A549 (cell line): Measurements from ENCODE around the gene MRPL2. TPM values are rescaled to one million over a fixed set of nuclear protein-coding genes. Genes with fewer than 3 reads are reported as not detected.

Experiments
- ATAC-seq, 2 experiments: fragments of 200-7000 bp in 1 of 2; fragments of >200 bp in 1 of 2; cut with Nextera tagmentation in 1 of 2; cut with Tn5 transposase in 1 of 2; 3 replicates each; pipeline versions ENCODE4 v1.8.0 to v1.9.1; 2018 to 2020; ENCODE audit warnings: mild to moderate bottlenecking in 1 of 2, moderate library complexity in 1 of 2
- CTCF ChIA-PET: fragments of 300-600 bp; sonication (Branson Sonifier 250); formaldehyde crosslinking; extraction: SDS; loops from one replicate; lab custom pipeline; 2021; ENCODE audit warnings: antibody characterized with exemption, inconsistent platforms; lab: Yijun Ruan, JAX
- POLR2A ChIA-PET: fragments of 350-600 bp; formaldehyde crosslinking; extraction: SDS; loops from one replicate; lab custom pipeline; 2021; ENCODE audit warnings: antibody characterized with exemption, inconsistent platforms; lab: Yijun Ruan, JAX
- DNase-seq, 2 experiments: peaks; one replicate each; pipeline versions ENCODE4 v3.0.0 to v3.0.0-alpha.2; 2011 to 2016; ENCODE audit warnings: low read depth in 1 of 2, low spot score in 1 of 2
- FAIRE-seq: peaks from 2 replicates; lab custom pipeline; 2011; peaks lifted over from hg19 to GRCh38; lab: Jason Lieb, UNC
- H3K27ac ChIP-seq, 2 experiments: fragments of >200 bp; sonication (Bioruptor Twin); formaldehyde crosslinking; 3 replicates each; pipeline ENCODE4 v1.5.1; 2016 to 2017
- H3K4me1 ChIP-seq: fragments of >200 bp; sonication (Bioruptor Twin); formaldehyde crosslinking; 3 replicates; pipeline ENCODE4 v1.6.1; 2016
- H3K4me2 ChIP-seq: fragments of >200 bp; sonication (Bioruptor Twin); formaldehyde crosslinking; 3 replicates; pipeline ENCODE4 v1.6.1; 2016
- H3K4me3 ChIP-seq: fragments of >200 bp; sonication (Bioruptor Twin); formaldehyde crosslinking; 3 replicates; pipeline ENCODE4 v1.5.1; 2016
- H3K9me3 ChIP-seq: fragments of >200 bp; sonication (Bioruptor Twin); formaldehyde crosslinking; 3 replicates; pipeline ENCODE4 v1.6.1; 2016
- CBX2 ChIP-seq: fragments of 200-600 bp; sonication (generic); IDR thresholded peaks from 2 replicates; pipeline ENCODE4 v1.6.1; 2016; ENCODE audit warnings: low read depth, mild to moderate bottlenecking, borderline replicate concordance
- CBX8 ChIP-seq: fragments of 200-600 bp; sonication (generic); IDR thresholded peaks from 2 replicates; pipeline ENCODE4 v1.6.1; 2016
- CTCF ChIP-seq: fragments of >200 bp; sonication (Bioruptor Twin); formaldehyde crosslinking; IDR thresholded peaks from 3 replicates; pipeline ENCODE4 v1.5.1; 2016
- EHF ChIP-seq: fragments of 250-450 bp; sonication (Bioruptor Pico); IDR thresholded peaks from 2 replicates; pipeline ENCODE4 v1.5.0; 2020; ENCODE audit warnings: mild to moderate bottlenecking
- ESRRA ChIP-seq: fragments of 150-350 bp; IDR thresholded peaks from 2 replicates; pipeline ENCODE4 v1.6.1; 2014; ENCODE audit warnings: mild to moderate bottlenecking, low read length, borderline replicate concordance
- FOSL2 ChIP-seq, 2 experiments: fragments of 450-650 bp in 1 of 2; fragments of >200 bp in 1 of 2; sonication (Bioruptor Twin) in 1 of 2; formaldehyde crosslinking; IDR thresholded peaks; 2 replicates each; pipeline versions ENCODE4 v1.5.0 to v1.6.1; 2016 to 2020; ENCODE audit warnings: mild to moderate bottlenecking in 1 of 2, moderate library complexity in 1 of 2
- GATA3 ChIP-seq: IDR thresholded peaks from 2 replicates; pipeline ENCODE4 v1.6.1; 2012; ENCODE audit warnings: borderline replicate concordance
- HDAC2 ChIP-seq: fragments of 200-600 bp; sonication (generic); IDR thresholded peaks from 2 replicates; pipeline ENCODE4 v1.6.1; 2016
- HEYL ChIP-seq: fragments of 250-450 bp; sonication (Bioruptor Pico); IDR thresholded peaks from 2 replicates; pipeline ENCODE4 v1.8.0; 2021; ENCODE audit warnings: mild to moderate bottlenecking, moderate library complexity
- KDM1A ChIP-seq: fragments of 200-600 bp; sonication (generic); IDR thresholded peaks from 2 replicates; pipeline ENCODE4 v1.6.1; 2016; ENCODE audit warnings: low read depth, mild to moderate bottlenecking
- MAFK ChIP-seq: fragments of 450-650 bp; IDR thresholded peaks from 2 replicates; pipeline ENCODE4 v1.6.1; 2014; ENCODE audit not compliant: partially characterized antibody
- MYC ChIP-seq: IDR thresholded peaks from 2 replicates; pipeline ENCODE4 v1.6.1; 2012; ENCODE audit warnings: mild to moderate bottlenecking, inconsistent platforms, low read length, improper control_type of control experiment, borderline replicate concordance
- NFE2L2 ChIP-seq: fragments of 150-350 bp; conservative IDR thresholded peaks from 2 replicates; pipeline ENCODE4 v1.6.1; 2014; ENCODE audit warnings: low read length
- PHF8 ChIP-seq: fragments of 200-600 bp; sonication (generic); IDR thresholded peaks from 2 replicates; pipeline ENCODE4 v1.6.1; 2016; ENCODE audit warnings: low read depth, mild to moderate bottlenecking, antibody characterized with exemption, moderate library complexity, borderline replicate concordance
- RAD21 ChIP-seq, 2 experiments: fragments of >200 bp in 1 of 2; sonication (Bioruptor Twin) in 1 of 2; formaldehyde crosslinking in 1 of 2; IDR thresholded peaks in 1 of 2; conservative IDR thresholded peaks in 1 of 2; 2 replicates in 1 of 2; 3 replicates in 1 of 2; pipeline ENCODE4 v1.6.1; 2012 to 2018; ENCODE audit warnings: inconsistent platforms in 1 of 2
- RARB ChIP-seq: fragments of 250-450 bp; sonication (Bioruptor Pico); IDR thresholded peaks from 2 replicates; pipeline ENCODE4 v1.8.0; 2021; ENCODE audit warnings: mild to moderate bottlenecking, moderate library complexity
- RFX5 ChIP-seq: fragments of 450-650 bp; IDR thresholded peaks from 2 replicates; pipeline ENCODE4 v1.7.1; 2014; ENCODE audit warnings: antibody characterized with exemption, mild to moderate bottlenecking, moderate library complexity
- SMC3 ChIP-seq: fragments of >200 bp; sonication (Bioruptor Twin); formaldehyde crosslinking; IDR thresholded peaks from 3 replicates; pipeline ENCODE4 v1.6.1; 2018; ENCODE audit warnings: inconsistent platforms
- TFCP2L1 ChIP-seq: fragments of 250-450 bp; sonication (Bioruptor Pico); IDR thresholded peaks from 2 replicates; pipeline ENCODE4 v1.5.0; 2021; ENCODE audit warnings: mild to moderate bottlenecking
- ZFP36 ChIP-seq: fragments of 450-650 bp; IDR thresholded peaks from 2 replicates; pipeline ENCODE4 v1.6.1; 2014; ENCODE audit warnings: borderline replicate concordance; ENCODE audit not compliant: partially characterized antibody
- WGBS: methylation state at CpG from one replicate; pipeline ENCODE4 v1.1.6; 2017; ENCODE audit errors: missing lambda C conversion rate; 5-methylcytosine and 5-hydroxymethylcytosine counted together
- polyA plus RNA-seq, 4 experiments: library from polyadenylated mRNA; depleted of rRNA in 3 of 4; stranded (reverse); fragments of >200 nt; fragmentation: RNase III in 1 of 4; extraction: RNeasy Plus Mini Kit Qiagen cat#74134 plus additional on column Dnase treatment in 1 of 4; gene quantifications; 2 replicates in 3 of 4; 3 replicates in 1 of 4; pipeline ENCODE4 v1.2.3, GENCODE V29; 2011 to 2017
- TF ChIP-seq, protein P1 (sequence below): fragments of 200-600 bp; sonication (generic); IDR thresholded peaks from 2 replicates; pipeline ENCODE4 v1.6.1; 2016; ENCODE audit warnings: antibody characterized with exemption, mild to moderate bottlenecking, moderate library complexity
- TF ChIP-seq, protein P2 (sequence below): fragments of 450-650 bp; IDR thresholded peaks from 2 replicates; pipeline ENCODE4 v1.6.1; 2014; ENCODE audit warnings: antibody characterized with exemption

The MRPL2 gene
- polyA plus RNA-seq, 2 of the 4 experiments (the other 2 are of a cell fraction), result 33.7 to 51.9 TPM

DNA sequence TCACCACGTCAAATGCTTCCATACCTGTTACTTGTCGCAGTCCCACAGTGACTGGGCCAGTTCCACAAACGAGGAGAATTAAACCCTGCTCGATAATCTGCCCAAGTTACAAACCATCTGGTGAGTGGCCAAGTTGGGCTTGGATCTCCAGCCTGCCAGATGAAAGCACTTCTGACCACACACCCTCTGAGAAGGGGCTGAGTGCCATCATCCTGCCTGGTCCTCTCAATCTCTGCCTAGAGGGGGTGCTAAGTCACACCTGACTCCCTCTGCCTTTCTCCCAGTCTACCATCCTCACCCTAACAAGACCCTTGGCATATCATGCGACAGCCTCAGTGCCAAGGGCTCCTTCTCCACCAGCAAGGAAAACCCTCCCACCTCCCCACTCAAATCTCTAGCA is 22.0 kb downstream of the MRPL2 start:
- no peak for FAIRE-seq

GRCh38 chr6:43036712-43037111 is 22.5 kb downstream of the MRPL2 start:
- H3K4me1 ChIP-seq, result no peaks in the 10 kb centered on the region
- ATAC-seq, result no peak
- H3K4me3 ChIP-seq, result no peak overlapping the region
- H3K9me3 ChIP-seq, result no peaks in the 10 kb centered on the region
- no peak overlapping the region for H3K4me2 ChIP-seq
- POLR2A ChIA-PET, result no interaction called here
- CTCF ChIA-PET, result interaction anchor here (2.2 kb wide), 1 partner anchor 107 kb away, joined by 8 read pairs; no protein-coding TSS in a partner anchor
- 93% methylated on average over 9 of the region's 9 CpGs for WGBS
- no peak for FAIRE-seq
- H3K27ac ChIP-seq, result no peak overlapping the region
- DNase-seq, result no peak
- TF ChIP-seq MAFK (no peak), PHF8 (no peak), RAD21 (conservative IDR thresholded peaks at IDR 0.05 in 1 of 2, IDR thresholded peaks at IDR 0.05 in 1 of 2) (no peak), SMC3 (no peak), GATA3 (no peak), CBX8 (no peak), HDAC2 (no peak), EHF (no peak), NFE2L2 (no peak), FOSL2 (IDR thresholded peaks at IDR 0.05) (no peak), FOSL2 (CRISPR knock-in tag; IDR thresholded peaks at IDR 0.05) (no peak), HEYL (no peak), KDM1A (no peak), RFX5 (no peak), MYC (no peak)
- TF ChIP-seq, protein P1, sequence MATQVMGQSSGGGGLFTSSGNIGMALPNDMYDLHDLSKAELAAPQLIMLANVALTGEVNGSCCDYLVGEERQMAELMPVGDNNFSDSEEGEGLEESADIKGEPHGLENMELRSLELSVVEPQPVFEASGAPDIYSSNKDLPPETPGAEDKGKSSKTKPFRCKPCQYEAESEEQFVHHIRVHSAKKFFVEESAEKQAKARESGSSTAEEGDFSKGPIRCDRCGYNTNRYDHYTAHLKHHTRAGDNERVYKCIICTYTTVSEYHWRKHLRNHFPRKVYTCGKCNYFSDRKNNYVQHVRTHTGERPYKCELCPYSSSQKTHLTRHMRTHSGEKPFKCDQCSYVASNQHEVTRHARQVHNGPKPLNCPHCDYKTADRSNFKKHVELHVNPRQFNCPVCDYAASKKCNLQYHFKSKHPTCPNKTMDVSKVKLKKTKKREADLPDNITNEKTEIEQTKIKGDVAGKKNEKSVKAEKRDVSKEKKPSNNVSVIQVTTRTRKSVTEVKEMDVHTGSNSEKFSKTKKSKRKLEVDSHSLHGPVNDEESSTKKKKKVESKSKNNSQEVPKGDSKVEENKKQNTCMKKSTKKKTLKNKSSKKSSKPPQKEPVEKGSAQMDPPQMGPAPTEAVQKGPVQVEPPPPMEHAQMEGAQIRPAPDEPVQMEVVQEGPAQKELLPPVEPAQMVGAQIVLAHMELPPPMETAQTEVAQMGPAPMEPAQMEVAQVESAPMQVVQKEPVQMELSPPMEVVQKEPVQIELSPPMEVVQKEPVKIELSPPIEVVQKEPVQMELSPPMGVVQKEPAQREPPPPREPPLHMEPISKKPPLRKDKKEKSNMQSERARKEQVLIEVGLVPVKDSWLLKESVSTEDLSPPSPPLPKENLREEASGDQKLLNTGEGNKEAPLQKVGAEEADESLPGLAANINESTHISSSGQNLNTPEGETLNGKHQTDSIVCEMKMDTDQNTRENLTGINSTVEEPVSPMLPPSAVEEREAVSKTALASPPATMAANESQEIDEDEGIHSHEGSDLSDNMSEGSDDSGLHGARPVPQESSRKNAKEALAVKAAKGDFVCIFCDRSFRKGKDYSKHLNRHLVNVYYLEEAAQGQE, result no peak

More for the DNA sequence above, 22.0 kb downstream of the MRPL2 start:
- no peak overlapping the region for H3K27ac ChIP-seq
- ChIA-PET CTCF (interaction anchor here (1.5 to 2.2 kb wide), 2 partner anchors 106 kb away, joined by 3 to 8 read pairs; no protein-coding TSS in a partner anchor), POLR2A (no interaction called here)
- TF ChIP-seq CTCF (no peak), ESRRA (no peak), HDAC2 (no peak), RFX5 (no peak), TFCP2L1 (no peak), RARB (CRISPR knock-in tag) (no peak), CBX2 (no peak), ZFP36 (no peak), NFE2L2 (no peak)
- TF ChIP-seq, protein P2, sequence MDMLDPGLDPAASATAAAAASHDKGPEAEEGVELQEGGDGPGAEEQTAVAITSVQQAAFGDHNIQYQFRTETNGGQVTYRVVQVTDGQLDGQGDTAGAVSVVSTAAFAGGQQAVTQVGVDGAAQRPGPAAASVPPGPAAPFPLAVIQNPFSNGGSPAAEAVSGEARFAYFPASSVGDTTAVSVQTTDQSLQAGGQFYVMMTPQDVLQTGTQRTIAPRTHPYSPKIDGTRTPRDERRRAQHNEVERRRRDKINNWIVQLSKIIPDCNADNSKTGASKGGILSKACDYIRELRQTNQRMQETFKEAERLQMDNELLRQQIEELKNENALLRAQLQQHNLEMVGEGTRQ, result no peak
- ATAC-seq (no peak), DNase-seq (no peak)
- no peak overlapping the region for H3K4me2 ChIP-seq
- H3K4me3 ChIP-seq, result no peak overlapping the region
- H3K4me1 ChIP-seq, result no peaks in the 10 kb centered on the region
- no peaks in the 10 kb centered on the region for H3K9me3 ChIP-seq
- 84% methylated on average over 5 of the region's 5 CpGs for WGBS
